GM21528 (cell line): Measurements from ENCODE around the gene DEFB129.
"Not testable (repeated sequence)": the region's sequence is repeated elsewhere in the genome, so short reads cannot be mapped to it uniquely, and the experiment has no call there.

Source experiments
- ATAC-seq: cut with Tn5 transposase; IDR thresholded peaks from one replicate; pipeline ENCODE4 v1.9.1; 2021; ENCODE audit warnings: mild to moderate bottlenecking, moderate library complexity; ENCODE audit not compliant: unreplicated experiment, low FRiP score

DEFB129 gene

DNA sequence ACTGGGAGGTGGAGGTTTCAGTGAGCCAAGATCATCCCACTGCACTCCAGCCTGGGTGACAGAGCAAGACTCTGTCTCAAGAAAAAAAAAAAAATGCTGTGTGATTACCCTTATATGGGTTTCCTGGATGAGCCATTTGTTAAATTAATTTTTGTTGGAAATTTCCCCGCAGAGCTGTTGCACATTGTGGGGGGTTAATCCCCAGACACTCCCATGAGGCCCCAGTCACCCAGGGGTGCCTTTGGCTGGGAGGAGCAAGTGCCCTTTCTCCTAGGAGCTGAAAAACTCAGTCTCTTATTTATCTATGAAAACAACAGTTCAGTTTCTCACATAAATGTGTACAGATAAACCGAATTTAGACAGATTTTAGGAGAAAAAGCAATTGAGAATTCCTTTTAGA is 25.7 kb downstream of the DEFB129 start:
- ATAC-seq = no peak

DNA sequence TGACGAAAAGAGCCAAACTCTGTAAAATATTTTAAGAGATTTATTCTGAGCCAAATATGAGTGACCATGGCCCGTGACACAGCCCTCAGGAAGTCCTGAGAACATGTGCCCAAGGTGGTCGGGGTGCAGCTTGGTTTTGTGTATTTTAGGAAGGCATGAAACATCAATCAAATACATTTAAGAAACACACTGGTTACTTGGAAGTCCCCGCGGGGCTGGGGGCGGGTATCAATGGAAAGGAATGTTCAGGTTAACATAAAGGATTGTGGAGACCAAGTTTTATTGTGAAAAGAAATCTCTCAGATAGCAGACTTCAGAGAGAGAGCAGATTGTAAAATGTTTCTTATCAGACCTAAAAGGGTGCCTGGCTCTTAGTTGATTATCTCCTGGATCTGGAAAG is 26.4 kb downstream of the DEFB129 start:
- not testable (repeated sequence) for ATAC-seq

DNA sequence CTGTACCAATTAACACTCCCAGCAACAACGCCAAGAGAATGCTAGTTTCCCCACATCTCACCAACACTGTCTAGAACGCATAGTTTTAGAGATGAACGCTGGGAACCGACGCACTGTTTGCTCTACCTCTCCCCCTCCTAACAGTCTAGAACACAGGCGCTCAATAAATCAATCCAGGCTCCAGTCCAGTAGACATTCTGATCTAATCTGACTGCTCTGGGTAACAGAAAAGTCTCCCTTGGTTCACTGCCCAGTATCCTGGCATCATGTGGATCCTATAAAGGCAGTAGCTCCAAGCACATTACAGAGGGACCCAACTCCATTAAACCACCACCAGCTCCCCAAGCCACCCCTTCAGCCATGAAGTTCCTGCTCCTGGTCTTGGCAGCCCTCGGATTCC is 30.4 kb downstream of the DEFB129 start, which contains the start of gene DEFB132:
TSS of gene DEFB132 (plus strand) at position 306 of the 400 bp plus-strand sequence. CDS start at position 361, 55 bp downstream.
- ATAC-seq = no peak

DNA sequence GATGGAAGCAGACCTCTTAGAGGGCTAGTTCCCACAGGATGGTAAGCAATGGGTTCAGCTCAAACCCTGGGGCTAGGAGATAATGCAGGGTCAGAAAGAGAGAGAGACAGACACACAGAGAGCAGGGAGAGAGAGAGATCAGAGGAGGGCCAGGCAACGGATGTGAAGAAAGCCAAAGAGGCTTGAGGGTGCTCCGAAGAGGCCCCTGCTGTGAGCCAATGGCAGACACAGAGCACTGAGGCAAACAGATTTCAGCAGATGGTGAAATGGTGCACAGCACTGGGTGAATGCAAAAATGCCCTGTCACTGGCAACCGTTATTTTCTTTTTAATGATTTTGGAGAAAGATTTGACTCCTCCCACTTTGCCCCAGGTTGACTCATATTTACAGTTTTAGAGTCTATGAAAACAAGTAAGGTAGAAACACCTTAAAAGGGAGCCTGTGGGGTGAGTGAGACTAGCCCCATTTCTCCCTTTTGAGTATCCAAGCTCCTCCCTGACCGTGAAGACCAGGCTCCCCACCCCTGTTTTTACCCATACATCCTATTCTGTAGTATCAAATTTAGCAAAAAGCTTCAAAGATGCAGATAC is 31.3 kb downstream of the DEFB129 start:
- ATAC-seq = no peak

DNA sequence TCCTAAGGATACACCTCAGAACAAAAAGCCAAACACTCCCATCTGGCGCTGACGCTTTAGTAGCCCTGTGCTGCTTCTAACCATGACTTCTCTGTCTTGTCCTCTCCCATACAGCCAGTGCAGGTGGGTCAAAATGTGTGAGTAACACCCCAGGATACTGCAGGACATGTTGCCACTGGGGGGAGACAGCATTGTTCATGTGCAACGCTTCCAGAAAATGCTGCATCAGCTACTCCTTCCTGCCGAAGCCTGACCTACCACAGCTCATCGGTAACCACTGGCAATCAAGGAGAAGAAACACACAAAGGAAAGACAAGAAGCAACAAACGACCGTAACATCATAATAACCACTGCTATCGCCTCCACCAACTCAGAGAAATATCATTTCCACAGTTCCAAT is 31.9 kb downstream of the DEFB129 start:
- no peak for ATAC-seq

DNA sequence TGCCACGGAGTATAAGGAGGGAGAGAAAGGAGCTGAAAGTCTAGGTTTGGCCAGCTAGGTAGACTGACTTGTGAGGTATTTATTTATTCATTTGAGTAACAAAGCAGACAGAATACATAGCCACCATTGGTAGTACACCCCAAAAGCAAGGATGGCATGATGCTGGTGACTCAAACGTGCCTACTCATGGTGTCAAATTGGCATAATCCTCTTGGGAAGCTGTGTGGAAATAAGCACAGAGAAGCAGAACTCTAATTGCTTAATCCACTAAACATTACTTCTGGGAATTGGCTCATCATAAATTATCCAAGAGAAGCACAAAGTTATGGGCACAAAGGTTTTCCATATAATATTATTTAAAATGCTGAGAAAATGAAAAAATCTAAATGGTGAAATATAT is 32.9 kb downstream of the DEFB129 start:
- ATAC-seq = no peak

DNA sequence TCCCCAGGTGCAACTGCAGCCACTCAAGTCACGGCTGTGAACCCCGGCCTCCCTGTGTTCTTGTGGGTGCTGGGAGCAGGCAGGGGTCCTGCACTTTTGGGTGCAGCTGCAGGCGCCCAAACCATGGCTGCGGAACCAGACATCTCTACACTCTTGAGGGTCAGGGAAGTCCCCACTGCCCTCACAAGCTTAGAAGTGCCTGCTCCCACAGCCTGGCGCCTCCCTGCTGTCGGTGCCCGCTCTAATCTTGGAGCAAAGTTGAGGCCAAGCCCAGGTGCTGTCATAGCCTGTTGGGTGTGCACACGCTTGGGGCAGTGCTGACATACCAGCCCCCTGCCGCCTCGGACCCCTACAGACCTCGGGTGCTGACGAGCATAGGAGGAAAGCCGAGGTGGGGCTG is 36.6 kb downstream of the DEFB129 start:
- no peak for ATAC-seq

DNA sequence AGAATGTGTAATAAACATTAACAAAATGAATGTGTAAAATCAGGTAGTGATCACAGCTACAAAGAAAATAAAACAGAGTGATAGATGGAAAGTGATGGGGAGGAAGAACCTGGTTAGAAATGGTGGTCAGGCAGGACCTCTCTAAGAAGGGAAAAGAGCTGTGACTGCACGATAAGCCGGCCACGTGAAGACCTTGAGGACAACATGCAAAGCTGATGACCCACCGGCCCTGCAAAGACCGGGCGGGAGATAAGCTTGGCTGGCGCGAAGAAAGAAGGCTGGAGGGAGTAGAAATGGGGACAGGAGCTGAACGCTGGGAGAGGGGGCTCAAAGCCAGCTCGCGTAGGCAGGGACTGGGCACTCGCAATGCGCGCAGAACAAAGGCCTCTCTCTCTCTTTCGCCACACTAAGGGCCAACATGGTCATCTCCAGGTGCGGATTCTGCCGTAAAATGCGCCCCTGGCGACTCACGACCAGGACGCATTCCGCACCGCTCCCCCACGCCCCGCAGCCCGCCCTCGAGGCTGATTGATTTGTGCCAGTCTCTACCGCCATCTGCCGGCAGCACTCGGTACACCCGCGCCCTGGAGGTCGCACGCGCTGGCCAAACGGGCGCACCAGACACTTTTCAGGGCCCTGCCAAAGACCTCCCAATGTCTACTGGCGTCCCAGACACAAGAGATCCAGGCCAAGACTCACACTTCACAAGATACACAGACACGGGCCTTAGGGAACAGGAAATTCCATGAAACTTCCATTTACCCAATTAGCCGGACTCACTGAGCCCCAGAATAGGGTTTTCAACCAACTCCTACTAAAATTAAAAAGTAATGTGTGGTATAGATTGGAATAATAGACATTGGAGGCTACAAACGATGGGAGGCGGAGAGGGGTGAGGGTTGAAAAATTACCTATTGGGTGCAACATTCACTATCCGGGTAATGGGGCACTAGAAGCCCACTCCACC is 39.8 kb downstream of the DEFB129 start:
- ATAC-seq = no peak

DNA sequence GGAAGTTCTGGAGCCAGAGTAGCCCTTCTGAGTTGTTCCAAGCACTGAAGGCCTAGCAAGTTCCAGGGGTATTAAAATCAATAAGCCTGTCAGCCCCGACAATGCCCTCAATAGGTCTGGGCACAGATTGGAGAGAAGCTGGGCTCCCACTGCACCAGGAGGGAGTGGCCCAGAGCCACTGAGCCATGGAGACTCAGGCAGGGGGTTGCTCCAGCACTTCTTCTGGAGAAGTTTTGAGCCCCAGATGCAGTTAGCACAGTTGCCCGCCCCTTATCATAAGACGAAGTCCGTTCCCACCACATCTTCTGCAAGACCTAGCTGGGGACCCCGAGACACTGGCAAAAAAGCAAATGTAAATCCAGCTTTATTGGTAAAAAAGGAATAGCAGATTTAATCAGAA is 43.5 kb downstream of the DEFB129 start:
- ATAC-seq = no peak

DNA sequence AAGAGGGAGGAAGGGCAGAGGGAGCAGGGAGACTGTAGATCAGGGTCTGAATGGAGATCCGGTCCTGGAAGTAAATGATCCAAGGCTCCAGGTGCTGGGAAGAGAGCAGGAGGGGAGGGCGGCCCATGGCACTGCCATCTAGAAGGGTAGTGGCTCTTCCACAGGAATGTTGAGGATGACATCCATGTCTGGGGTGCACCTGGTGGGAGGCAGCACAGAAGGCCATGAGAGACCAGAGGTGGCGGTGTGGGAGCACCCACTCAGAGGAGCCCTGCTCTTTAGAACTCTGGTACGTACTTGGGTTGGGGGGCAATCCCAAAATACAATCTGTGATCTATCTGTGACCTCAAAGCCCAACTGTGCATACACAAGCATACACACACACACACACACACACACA is 44.0 kb downstream of the DEFB129 start:
- ATAC-seq = no peak

DNA sequence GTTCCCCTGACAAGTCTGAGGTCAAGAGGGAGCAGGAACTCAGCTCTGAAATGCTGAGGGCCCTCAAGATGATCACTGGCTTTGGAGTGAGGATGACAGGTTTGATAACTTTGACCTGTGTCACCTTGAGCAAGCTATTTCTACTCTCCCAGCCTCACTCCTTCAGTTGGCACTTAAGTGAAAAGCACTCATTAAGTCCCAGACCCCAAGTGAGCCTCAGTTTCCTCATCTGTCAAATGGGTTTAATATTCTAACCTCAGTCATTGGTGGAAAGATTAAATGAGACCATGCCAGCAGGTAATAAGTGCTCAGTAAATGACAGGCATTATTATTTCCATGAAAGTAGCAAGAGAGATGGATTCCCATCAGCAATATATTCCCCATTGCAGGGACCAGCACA is 44.5 kb downstream of the DEFB129 start:
- no peak for ATAC-seq

DNA sequence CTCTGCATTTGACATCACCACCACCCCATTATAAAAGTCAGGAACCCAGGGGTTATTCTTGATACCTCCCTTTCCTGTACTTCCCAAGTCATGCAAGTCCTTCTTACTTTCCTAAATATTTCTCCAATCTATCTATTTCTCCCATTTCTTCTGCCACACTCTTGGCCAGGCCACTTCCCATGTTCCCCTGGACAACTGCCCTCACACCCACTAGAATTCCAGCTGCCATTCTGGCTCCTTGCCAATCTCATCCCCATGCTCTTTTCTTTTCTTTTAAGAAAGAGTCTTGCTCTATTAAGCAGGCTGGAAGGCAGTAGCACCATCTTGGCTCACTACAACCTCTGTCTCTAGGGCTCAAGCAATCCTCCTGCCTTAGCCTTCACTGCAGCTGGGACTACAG is 45.7 kb downstream of the DEFB129 start:
- no peak for ATAC-seq

DNA sequence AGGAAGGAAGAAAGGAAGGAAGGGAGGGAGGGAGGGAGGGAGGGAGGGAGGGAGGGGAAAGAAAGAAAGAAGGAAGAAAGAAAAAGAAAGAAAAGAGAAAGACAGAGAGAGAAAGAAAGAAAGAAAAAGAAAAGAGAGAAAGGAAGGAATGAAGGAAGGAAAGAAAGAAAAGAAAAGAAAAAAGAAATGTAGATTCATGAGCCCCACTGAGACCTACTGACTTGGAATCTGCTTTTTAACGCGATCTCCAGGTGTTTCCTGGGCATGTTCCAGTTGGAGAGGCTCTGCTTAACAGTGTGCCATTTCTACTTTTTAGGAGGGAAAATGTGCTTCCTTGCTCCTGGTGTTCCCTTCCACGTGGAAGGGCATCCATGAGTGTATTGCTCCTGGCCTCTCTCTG is 46.8 kb downstream of the DEFB129 start:
- ATAC-seq = no peak

DNA sequence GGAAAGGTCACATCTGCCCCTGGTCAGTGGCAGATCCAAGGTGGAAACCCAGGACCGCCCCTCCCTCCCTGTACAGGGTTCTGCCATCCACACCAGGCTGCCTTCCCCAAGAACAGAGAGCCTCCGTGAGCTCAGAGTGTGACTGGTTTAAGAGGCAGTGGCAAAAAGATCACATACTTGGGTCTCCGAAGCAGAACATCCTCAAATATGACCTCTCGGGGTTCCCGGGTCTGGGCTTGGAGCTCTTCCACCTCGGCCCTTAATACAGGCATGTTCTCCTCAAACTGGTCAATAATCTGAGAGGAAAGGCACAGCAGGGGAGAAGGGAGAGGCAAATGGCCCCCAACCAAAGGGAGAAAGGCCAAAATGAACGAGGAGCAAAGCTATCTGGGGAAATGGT is 48.7 kb downstream of the DEFB129 start:
- ATAC-seq = no peak

DNA sequence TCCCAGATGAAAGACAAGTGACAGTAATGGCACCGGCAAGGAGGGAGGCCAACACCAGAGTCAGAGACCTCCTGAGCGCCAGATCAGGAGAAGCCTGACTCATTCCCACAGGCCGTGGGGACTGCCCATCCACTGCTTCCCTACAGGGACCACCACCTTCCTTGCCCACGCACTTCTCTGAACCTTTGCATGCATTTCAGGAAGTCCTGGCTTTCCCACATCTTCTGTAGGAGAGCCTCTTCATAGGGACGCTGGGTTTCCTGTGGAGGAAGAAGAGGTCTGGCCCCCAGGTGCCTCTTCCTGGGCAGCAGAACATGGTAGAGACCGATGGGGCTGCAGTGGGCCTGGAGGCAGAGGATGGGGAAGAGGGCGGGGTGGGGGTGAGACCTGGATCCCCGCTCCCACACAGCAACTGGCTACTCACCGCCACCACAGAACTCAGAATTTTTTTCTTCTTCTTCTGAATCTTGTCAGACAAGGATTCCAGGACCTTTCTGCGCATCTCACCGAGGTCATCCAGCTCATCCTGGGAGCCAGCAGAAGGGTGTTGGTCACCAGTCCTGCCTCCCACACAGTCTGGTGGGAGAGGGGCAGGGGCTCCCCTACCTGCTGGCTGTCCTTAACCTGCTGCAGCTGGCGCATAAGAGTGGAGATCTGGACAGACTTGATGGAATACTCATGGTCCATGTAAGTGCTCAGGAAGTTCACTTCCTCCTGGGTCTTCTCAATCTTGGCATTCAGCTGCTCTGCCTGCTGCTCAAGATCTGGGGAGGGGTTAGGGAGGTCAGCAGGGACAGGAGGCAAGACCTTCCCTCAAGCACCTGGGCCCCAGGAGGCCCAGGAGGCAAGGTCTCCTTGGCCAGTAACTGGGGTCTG is 49.8 kb downstream of the DEFB129 start:
- ATAC-seq = no peak

DNA sequence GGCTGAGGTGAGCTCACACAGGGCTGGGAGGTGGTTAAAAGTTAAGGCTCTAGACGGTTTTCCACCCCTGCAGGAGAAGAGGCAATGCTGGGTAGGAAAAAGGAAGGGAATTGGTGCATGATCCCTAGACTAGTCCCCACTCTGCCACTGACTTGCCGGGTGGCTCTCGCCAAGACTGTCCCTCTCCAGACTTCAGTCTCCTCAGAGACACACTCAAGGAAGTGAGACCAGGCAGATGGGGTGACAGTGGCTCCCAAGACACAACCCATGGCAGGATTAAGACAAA is 50.4 kb downstream of the DEFB129 start:
- ATAC-seq = no peak

DNA sequence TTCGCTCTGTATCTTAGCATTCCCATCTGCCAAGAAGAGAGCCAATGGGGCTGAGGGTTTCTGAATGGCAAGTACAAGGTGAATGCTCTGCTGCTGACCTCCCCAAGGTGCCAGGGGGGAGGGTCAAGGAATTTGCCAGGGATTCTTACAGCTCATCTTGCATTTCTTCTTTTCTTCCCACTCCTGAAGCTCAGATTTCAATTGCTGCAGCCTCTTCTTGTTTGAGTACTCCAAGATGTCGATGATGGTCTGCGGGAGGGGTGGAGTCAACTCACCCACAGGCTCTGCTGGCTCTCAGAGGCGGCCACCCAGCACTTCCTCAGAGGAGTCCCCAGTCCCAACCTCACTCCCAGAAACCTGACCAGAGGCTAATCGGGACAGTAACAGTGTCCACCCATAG is 51.1 kb downstream of the DEFB129 start:
- ATAC-seq = no peak

DNA sequence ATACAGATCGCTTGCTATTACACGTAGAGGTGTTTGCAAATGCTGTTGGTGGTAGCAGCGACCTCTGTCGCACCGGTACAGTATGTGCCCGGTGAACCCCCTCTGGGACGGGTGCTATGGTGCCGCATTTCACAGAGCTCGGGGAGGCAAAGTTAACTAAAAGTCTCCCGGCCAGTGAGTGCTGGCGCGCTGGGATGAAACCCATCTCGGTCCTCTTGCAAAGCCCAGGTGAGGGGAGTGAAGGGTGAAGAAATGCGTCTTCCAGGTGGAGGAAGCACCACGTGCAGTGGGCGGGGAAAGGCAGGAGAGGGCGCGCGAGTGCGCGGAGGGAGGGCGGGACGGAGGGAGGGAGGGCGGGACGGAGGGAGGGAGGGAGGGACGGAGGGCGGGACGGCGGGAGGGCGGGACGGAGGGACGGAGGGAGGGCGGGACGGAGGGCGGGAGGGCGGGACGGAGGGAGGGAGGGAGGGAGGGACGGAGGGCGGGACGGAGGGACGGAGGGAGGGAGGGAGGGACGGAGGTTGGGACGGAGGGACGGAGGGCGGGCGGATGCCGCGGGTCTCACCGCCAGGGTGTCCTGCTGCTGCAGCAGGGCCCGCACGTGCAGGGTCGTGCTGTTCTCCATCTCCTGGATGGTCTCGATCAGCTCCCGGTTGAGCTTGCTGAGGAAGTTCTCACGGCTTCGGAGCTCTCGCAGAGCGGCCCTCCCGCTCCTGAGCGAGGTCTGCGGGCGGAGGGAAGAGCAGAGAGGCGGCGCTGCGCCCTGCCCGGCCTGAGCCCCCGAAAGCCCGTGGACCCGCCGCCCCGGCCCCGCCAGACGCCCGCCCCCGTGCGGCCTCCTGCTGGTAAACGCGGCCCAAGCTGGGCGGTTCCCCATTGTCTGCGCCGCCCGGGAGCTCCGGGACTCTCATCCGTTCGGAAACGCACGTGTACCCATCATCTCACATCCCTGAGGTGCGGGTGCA is 51.8 kb downstream of the DEFB129 start:
- no peak for ATAC-seq
